Activated T-helper 1 cell treated with anti-CD3 and anti-CD28 coated beads, Interleukin-12 subunit alpha, Interleukin-12 subunit beta, Interleukin-2, Interleukin-4 antibody, amounts not matched to agents 30 ng/mL and 10 ng/mL and 1 ng/mL, durations not matched to agents 14 hours and 24 hours and 36 hours (primary cell): ENCODE measurements around the gene CSHL1. TPM values are rescaled to one million over a fixed set of nuclear protein-coding genes. Genes with fewer than 3 reads are reported as not detected.
A peak's percentile ranks its signal among the peaks of the same experiment; 100 is the strongest.

Experiments
- DNase-seq: peaks from one replicate; pipeline ENCODE4 v3.0.0; 2021; ENCODE audit warnings: low spot score
- H3K27ac Mint-ChIP-seq: one replicate; pipeline ENCODE4 v1.8.0; 2021; ENCODE audit warnings: mild to moderate bottlenecking, mixed read lengths
- H3K27me3 Mint-ChIP-seq: one replicate; pipeline ENCODE4 v1.8.0; 2022; ENCODE audit warnings: mild to moderate bottlenecking, moderate library complexity, mixed read lengths; ENCODE audit not compliant: insufficient read depth
- H3K36me3 Mint-ChIP-seq: one replicate; pipeline ENCODE4 v1.8.0; 2021; ENCODE audit warnings: low read depth, mixed read lengths
- H3K4me1 Mint-ChIP-seq: one replicate; pipeline ENCODE4 v1.8.0; 2021; ENCODE audit warnings: low read depth, mixed read lengths
- H3K4me3 Mint-ChIP-seq: one replicate; pipeline ENCODE4 v1.8.0; 2021; ENCODE audit warnings: mild to moderate bottlenecking, moderate library complexity, mixed read lengths
- H3K9me3 Mint-ChIP-seq: one replicate; pipeline ENCODE4 v1.8.0; 2021; ENCODE audit warnings: mixed read lengths
- intact Hi-C: fragments of 100-400 bp; cut with micrococcal nuclease; formaldehyde crosslinking; loops from one replicate; pipeline ENCODE4 v1.15.1; 2024
- total RNA-seq: library from RNA; stranded (reverse); gene quantifications from 2 replicates; pipeline ENCODE4 v1.2.3, GENCODE V29; 2022

The CSHL1 gene
- total RNA-seq, 1 donor from 2014 or later = not detected

- Mint-ChIP-seq H3K27ac (peak overlapping the region; percentile 84), H3K27me3 (peaks cover 6% of the 10 kb centered on the region), H3K4me1 (peaks cover 12% of the 10 kb centered on the region), H3K9me3 (no peaks in the 10 kb centered on the region), H3K4me3 (peak overlapping the region; percentile 73), H3K36me3 (no peaks in the 10 kb centered on the region)
- intact Hi-C loops = loop anchor here (1.0 to 5.0 kb wide), 6 partner anchors 15 to 187 kb away; partner anchors contain the start of gene PRR29
- peak; percentile 44 for DNase-seq
Measured at GRCh38 chr17:63946440-63947363, 35.6 kb upstream of the CSHL1 start.

GRCh38 chr17:63945784-63946439 is 34.9 kb upstream of the CSHL1 start:
- peaks cover 12% of the 10 kb centered on the region for H3K4me1 Mint-ChIP-seq
- no peak overlapping the region for H3K27ac Mint-ChIP-seq
- H3K9me3 Mint-ChIP-seq = no peaks in the 10 kb centered on the region
- no peak overlapping the region for H3K4me3 Mint-ChIP-seq
- DNase-seq = no peak
- intact Hi-C loops = loop anchor here (1.0 to 5.0 kb wide), 6 partner anchors 15 to 187 kb away; partner anchors contain the start of gene PRR29
- peaks cover 6% of the 10 kb centered on the region for H3K27me3 Mint-ChIP-seq
- H3K36me3 Mint-ChIP-seq = no peaks in the 10 kb centered on the region

GRCh38 chr17:63944736-63945499 is 33.9 kb upstream of the CSHL1 start:
- peak overlapping the region; percentile 19 for H3K4me3 Mint-ChIP-seq
- H3K4me1 Mint-ChIP-seq = peaks cover 12% of the 10 kb centered on the region
- H3K27ac Mint-ChIP-seq = no peak overlapping the region
- no peak for DNase-seq
- no peaks in the 10 kb centered on the region for H3K36me3 Mint-ChIP-seq
- H3K9me3 Mint-ChIP-seq = no peaks in the 10 kb centered on the region
- intact Hi-C loops = loop anchor here (5.0 kb wide), 1 partner anchor 52 kb away; the partner anchor contains the start of gene PRR29
- peaks cover 6% of the 10 kb centered on the region for H3K27me3 Mint-ChIP-seq

- intact Hi-C loops = no loop called here
- Mint-ChIP-seq H3K4me1 (peaks cover 19% of the 10 kb centered on the region), H3K36me3 (no peaks in the 10 kb centered on the region), H3K9me3 (no peaks in the 10 kb centered on the region), H3K4me3 (no peak overlapping the region), H3K27ac (no peak overlapping the region), H3K27me3 (peaks cover 6% of the 10 kb centered on the region)
- no peak for DNase-seq
Measured at GRCh38 chr17:63943745-63944144, 32.7 kb upstream of the CSHL1 start.

GRCh38 chr17:63942309-63942985 is 31.4 kb upstream of the CSHL1 start:
- H3K9me3 Mint-ChIP-seq = no peaks in the 10 kb centered on the region
- H3K4me1 Mint-ChIP-seq = peaks cover 23% of the 10 kb centered on the region
- H3K36me3 Mint-ChIP-seq = no peaks in the 10 kb centered on the region
- no peak for DNase-seq
- intact Hi-C loops = no loop called here
- H3K27ac Mint-ChIP-seq = no peak overlapping the region
- H3K27me3 Mint-ChIP-seq = peaks cover 8% of the 10 kb centered on the region
- no peak overlapping the region for H3K4me3 Mint-ChIP-seq

GRCh38 chr17:63941751-63942150 is 30.7 kb upstream of the CSHL1 start:
- H3K4me1 Mint-ChIP-seq = peaks cover 22% of the 10 kb centered on the region
- H3K4me3 Mint-ChIP-seq = no peak overlapping the region
- no peak for DNase-seq
- H3K36me3 Mint-ChIP-seq = no peaks in the 10 kb centered on the region
- peaks cover 10% of the 10 kb centered on the region for H3K27me3 Mint-ChIP-seq
- intact Hi-C loops = no loop called here
- H3K9me3 Mint-ChIP-seq = no peaks in the 10 kb centered on the region
- H3K27ac Mint-ChIP-seq = no peak overlapping the region

- Mint-ChIP-seq H3K36me3 (no peaks in the 10 kb centered on the region), H3K27me3 (peaks cover 11% of the 10 kb centered on the region), H3K4me3 (no peak overlapping the region), H3K4me1 (peaks cover 16% of the 10 kb centered on the region), H3K9me3 (no peaks in the 10 kb centered on the region), H3K27ac (no peak overlapping the region)
- intact Hi-C loops = no loop called here
- DNase-seq = no peak
Measured at GRCh38 chr17:63941162-63941561, 30.1 kb upstream of the CSHL1 start.

- intact Hi-C loops = no loop called here
- no peak overlapping the region for H3K4me3 Mint-ChIP-seq
Measured at GRCh38 chr17:63940584-63940983, 29.5 kb upstream of the CSHL1 start.

GRCh38 chr17:63939884-63940283 is 28.8 kb upstream of the CSHL1 start:
- intact Hi-C loops = no loop called here
- Mint-ChIP-seq H3K9me3 (no peaks in the 10 kb centered on the region), H3K36me3 (no peaks in the 10 kb centered on the region), H3K27me3 (peaks cover 18% of the 10 kb centered on the region), H3K4me1 (peaks cover 11% of the 10 kb centered on the region), H3K27ac (no peak overlapping the region), H3K4me3 (no peak overlapping the region)
- no peak for DNase-seq

More at GRCh38 chr17:63940584-63940983, 29.5 kb upstream of the CSHL1 start:
- Mint-ChIP-seq H3K27ac (no peak overlapping the region), H3K27me3 (peaks cover 15% of the 10 kb centered on the region), H3K4me1 (peaks cover 16% of the 10 kb centered on the region), H3K36me3 (no peaks in the 10 kb centered on the region), H3K9me3 (no peaks in the 10 kb centered on the region)
- DNase-seq = no peak

- Mint-ChIP-seq H3K36me3 (no peaks in the 10 kb centered on the region), H3K4me3 (no peak overlapping the region)
Measured at GRCh38 chr17:63939401-63939800, 28.3 kb upstream of the CSHL1 start.

GRCh38 chr17:63937920-63938319 is 26.9 kb upstream of the CSHL1 start:
- DNase-seq = no peak
- Mint-ChIP-seq H3K27ac (no peak overlapping the region), H3K36me3 (no peaks in the 10 kb centered on the region), H3K4me1 (peaks cover 11% of the 10 kb centered on the region), H3K4me3 (no peak overlapping the region), H3K27me3 (peaks cover 19% of the 10 kb centered on the region), H3K9me3 (no peaks in the 10 kb centered on the region)
- intact Hi-C loops = no loop called here

More at GRCh38 chr17:63939401-63939800, 28.3 kb upstream of the CSHL1 start:
- Mint-ChIP-seq H3K4me1 (peaks cover 11% of the 10 kb centered on the region), H3K9me3 (no peaks in the 10 kb centered on the region), H3K27me3 (peaks cover 16% of the 10 kb centered on the region), H3K27ac (no peak overlapping the region)
- no peak for DNase-seq
- intact Hi-C loops = no loop called here

- Mint-ChIP-seq H3K4me1 (peaks cover 11% of the 10 kb centered on the region), H3K36me3 (no peaks in the 10 kb centered on the region), H3K9me3 (no peaks in the 10 kb centered on the region), H3K27me3 (peaks cover 19% of the 10 kb centered on the region), H3K4me3 (no peak overlapping the region), H3K27ac (no peak overlapping the region)
- no peak for DNase-seq
- intact Hi-C loops = no loop called here
Measured at GRCh38 chr17:63937319-63937718, 26.3 kb upstream of the CSHL1 start.
